CD4-positive, CD25-positive, alpha-beta regulatory T cell (primary cell): Measurements from ENCODE around the gene WDR59. TPM values are rescaled to one million over a fixed set of nuclear protein-coding genes. Genes with fewer than 3 reads are reported as not detected.
"Not testable (repeated sequence)": the region's sequence is repeated elsewhere in the genome, so short reads cannot be mapped to it uniquely, and the experiment has no call there.

Source experiments
- ATAC-seq, 2 donors: fragments of 150-1000 bp; cut with Tn5 transposase; one replicate each; pipeline ENCODE4 v1.10.0; 2021; ENCODE audit warnings: low read depth in 2 of 2, moderate number of reproducible peaks in 2 of 2, moderate library complexity in 1 of 2
- DNase-seq, 3 donors: peaks; one replicate each; pipeline versions ENCODE4 v3.0.0 to v3.0.0-alpha.2; 2012 to 2022; ENCODE audit warnings: mixed read lengths in 1 of 3
- H3K27ac ChIP-seq: one replicate; pipeline ENCODE4 v1.7.0; 2013; ENCODE audit warnings: mild to moderate bottlenecking, low read length; ENCODE audit not compliant: insufficient read depth, poor library complexity, severe bottlenecking
- H3K27me3 ChIP-seq: one replicate; pipeline ENCODE4 v1.7.0; 2013; ENCODE audit warnings: low read length; ENCODE audit not compliant: control insufficient read depth, insufficient read depth
- H3K36me3 ChIP-seq: one replicate; pipeline ENCODE4 v1.7.0; 2013; ENCODE audit warnings: mild to moderate bottlenecking, low read length, moderate library complexity; ENCODE audit not compliant: control insufficient read depth, insufficient read depth
- H3K4me1 ChIP-seq: 2 replicates; pipeline ENCODE4 v1.7.0; 2013; ENCODE audit warnings: mild to moderate bottlenecking, low read length; ENCODE audit not compliant: insufficient read depth, control insufficient read depth, poor library complexity, severe bottlenecking
- H3K4me3 ChIP-seq: one replicate; pipeline ENCODE4 v1.7.0; 2013; ENCODE audit warnings: low read depth, mild to moderate bottlenecking, low read length, moderate library complexity
- H3K9me3 ChIP-seq, 2 experiments: 1 replicate in 1 of 2; 2 replicates in 1 of 2; pipeline ENCODE4 v1.7.0; 2013; ENCODE audit warnings: low read length in 2 of 2, mild to moderate bottlenecking in 1 of 2, moderate library complexity in 1 of 2; ENCODE audit not compliant: control insufficient read depth in 2 of 2
- H3K27ac Mint-ChIP-seq, 3 donors: one replicate each; pipeline ENCODE4 v1.8.0; 2020 to 2022; ENCODE audit warnings: mild to moderate bottlenecking in 3 of 3, mixed read lengths in 3 of 3, moderate library complexity in 2 of 3
- H3K27me3 Mint-ChIP-seq: one replicate; pipeline ENCODE4 v1.8.0; 2022; ENCODE audit warnings: mild to moderate bottlenecking, mixed read lengths
- H3K36me3 Mint-ChIP-seq: one replicate; pipeline ENCODE4 v1.8.0; 2020; ENCODE audit warnings: mixed read lengths
- H3K4me1 Mint-ChIP-seq, 4 donors: one replicate each; pipeline ENCODE4 v1.8.0; 2020 to 2022; ENCODE audit warnings: mixed read lengths in 4 of 4, mild to moderate bottlenecking in 1 of 4
- H3K4me3 Mint-ChIP-seq, 4 donors: one replicate each; pipeline ENCODE4 v1.8.0; 2020 to 2022; ENCODE audit warnings: mild to moderate bottlenecking in 4 of 4, mixed read lengths in 4 of 4, moderate library complexity in 3 of 4
- H3K9me3 Mint-ChIP-seq, 7 donors: one replicate each; pipeline ENCODE4 v1.8.0; 2020 to 2022; ENCODE audit warnings: mixed read lengths in 7 of 7, mild to moderate bottlenecking in 3 of 7, moderate library complexity in 2 of 7
- polyA plus RNA-seq, 4 donors: library from polyadenylated mRNA; unstranded; fragments of 300-500 nt; fragmentation: Illumina TruSeq; gene quantifications; one replicate each; pipeline ENCODE4 v1.2.3, GENCODE V29; 2021
- total RNA-seq: library from RNA; stranded (reverse); gene quantifications from one replicate; pipeline ENCODE4 v1.2.3, GENCODE V29; 2022

The WDR59 gene
- total and polyA plus RNA-seq, 5 donors from 2014 or later: 11.4 to 89.2 (median 14.3) TPM

GRCh38 chr16:75017670-75018525 lies 33.0 kb upstream of the WDR59 start:
- Histone ChIP-seq H3K27ac (no peak overlapping the region), H3K9me3 (peaks cover 4 to 7% of the 10 kb centered on the region in 2 experiments), H3K36me3 (no peaks in the 10 kb centered on the region), H3K27me3 (no peaks in the 10 kb centered on the region), H3K4me3 (no peak overlapping the region), H3K4me1 (peaks cover 2% of the 10 kb centered on the region)
- H3K36me3 Mint-ChIP-seq: no peaks in the 10 kb centered on the region
- DNase-seq (no peak), ATAC-seq (no peak)
- H3K4me3 Mint-ChIP-seq: no peak overlapping the region
- H3K27ac Mint-ChIP-seq: peak overlapping the region in 2 of 3 donors; percentile 7 to 73
- H3K9me3 Mint-ChIP-seq: peaks cover 0 to 16% (median 1%) of the 10 kb centered on the region in 7 donors
- peaks cover 5 to 38% (median 10%) of the 10 kb centered on the region in 4 donors for H3K4me1 Mint-ChIP-seq
- H3K27me3 Mint-ChIP-seq: no peaks in the 10 kb centered on the region

DNA sequence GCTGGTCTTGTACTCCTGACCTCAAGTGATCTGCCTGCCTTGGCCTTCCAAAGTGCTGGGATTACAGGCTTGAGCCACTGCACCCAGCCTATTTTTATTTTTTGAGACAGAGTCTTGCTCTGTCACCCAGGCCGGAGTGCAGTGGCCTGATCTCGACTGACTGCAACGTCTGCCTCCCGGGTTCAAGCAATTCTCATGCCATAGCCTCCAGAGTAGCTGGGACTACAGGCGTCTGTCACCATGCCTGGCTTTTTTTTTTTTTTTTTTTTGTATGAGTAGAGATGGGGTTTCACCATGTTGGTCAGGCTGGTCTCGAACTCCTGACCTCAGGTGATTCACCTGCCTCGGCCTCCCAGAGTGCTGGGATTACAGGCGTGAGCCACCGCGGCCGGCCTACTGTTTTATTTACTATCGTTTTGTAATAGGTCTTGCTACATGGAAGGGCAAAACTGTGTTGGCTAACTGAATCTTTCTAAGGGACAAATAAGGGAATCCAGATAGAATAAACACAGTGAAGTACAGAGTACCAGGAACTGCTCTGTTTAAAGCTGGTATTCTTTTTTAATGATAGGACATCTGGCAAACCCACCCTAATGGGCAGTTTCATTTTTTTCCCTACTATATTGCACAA lies 31.6 kb upstream of the WDR59 start:
- H3K36me3 Mint-ChIP-seq, H3K27ac Mint-ChIP-seq: not testable (repeated sequence)

GRCh38 chr16:75014318-75014717 lies 29.4 kb upstream of the WDR59 start:
- Mint-ChIP-seq H3K4me1 (peaks cover 12 to 57% (median 21%) of the 10 kb centered on the region in 4 donors), H3K4me3 (peak overlapping the region in 1 of 4 donors; percentile 30)
- peaks cover 16% of the 10 kb centered on the region for H3K4me1 ChIP-seq

More for the DNA sequence above, 31.6 kb upstream of the WDR59 start:
- not testable (repeated sequence) for H3K36me3 ChIP-seq, DNase-seq, H3K27me3 Mint-ChIP-seq, H3K9me3 Mint-ChIP-seq, H3K27ac ChIP-seq, H3K4me3 ChIP-seq, ATAC-seq, H3K27me3 ChIP-seq, H3K4me3 Mint-ChIP-seq, H3K9me3 ChIP-seq
- H3K4me1 Mint-ChIP-seq: peaks cover 12 to 51% (median 20%) of the 10 kb centered on the region in 4 donors
- H3K4me1 ChIP-seq: peaks cover 14% of the 10 kb centered on the region

GRCh38 chr16:75013123-75013522 lies 28.2 kb upstream of the WDR59 start:
- Histone ChIP-seq H3K4me3 (peak overlapping the region; percentile 74), H3K27ac (peak overlapping the region; percentile 74), H3K4me1 (peaks cover 16% of the 10 kb centered on the region)
- not testable (repeated sequence) for ATAC-seq, H3K36me3 Mint-ChIP-seq, H3K27me3 ChIP-seq, H3K27me3 Mint-ChIP-seq, DNase-seq, H3K36me3 ChIP-seq, H3K9me3 ChIP-seq, H3K9me3 Mint-ChIP-seq
- Mint-ChIP-seq H3K4me3 (peak overlapping the region in 3 of 4 donors; percentile 82 to 86 (median 83)), H3K27ac (peak overlapping the region; percentile 71 to 89 (median 87)), H3K4me1 (peaks cover 15 to 55% (median 19%) of the 10 kb centered on the region in 4 donors)

More at GRCh38 chr16:75014318-75014717, 29.4 kb upstream of the WDR59 start:
- Histone ChIP-seq H3K4me3 (no peak overlapping the region), H3K9me3 (no peaks in the 10 kb centered on the region), H3K27ac (no peak overlapping the region), H3K36me3 (no peaks in the 10 kb centered on the region), H3K27me3 (no peaks in the 10 kb centered on the region)
- H3K36me3 Mint-ChIP-seq: no peaks in the 10 kb centered on the region
- no peak for DNase-seq
- H3K9me3 Mint-ChIP-seq: no peaks in the 10 kb centered on the region
- no peaks in the 10 kb centered on the region for H3K27me3 Mint-ChIP-seq
- peak overlapping the region in 1 of 3 donors; percentile 90 for H3K27ac Mint-ChIP-seq
- ATAC-seq: no peak

- H3K27me3 Mint-ChIP-seq: no peaks in the 10 kb centered on the region
- peak overlapping the region; percentile 74 for H3K27ac ChIP-seq
- no peaks in the 10 kb centered on the region for H3K9me3 ChIP-seq
- peak in 1 of 3 donors; percentile 10 for DNase-seq
- ATAC-seq: peak in 1 of 2 donors; percentile 47
- H3K27ac Mint-ChIP-seq: peak overlapping the region; percentile 87 to 94 (median 89)
- no peaks in the 10 kb centered on the region for H3K36me3 Mint-ChIP-seq
- H3K4me1 Mint-ChIP-seq: peaks cover 11 to 51% (median 18%) of the 10 kb centered on the region in 4 donors
- H3K4me1 ChIP-seq: peaks cover 16% of the 10 kb centered on the region
- H3K27me3 ChIP-seq: no peaks in the 10 kb centered on the region
- no peaks in the 10 kb centered on the region for H3K36me3 ChIP-seq
- no peaks in the 10 kb centered on the region for H3K9me3 Mint-ChIP-seq
- H3K4me3 ChIP-seq: peak overlapping the region; percentile 74
- H3K4me3 Mint-ChIP-seq: peak overlapping the region; percentile 52 to 86 (median 82)
Measured at GRCh38 chr16:75012380-75013081, 27.6 kb upstream of the WDR59 start.

- Histone ChIP-seq H3K27ac (peak overlapping the region; percentile 74), H3K27me3 (no peaks in the 10 kb centered on the region), H3K4me1 (peaks cover 16% of the 10 kb centered on the region), H3K9me3 (no peaks in the 10 kb centered on the region), H3K36me3 (no peaks in the 10 kb centered on the region), H3K4me3 (peak overlapping the region; percentile 74)
- Mint-ChIP-seq H3K36me3 (no peaks in the 10 kb centered on the region), H3K27me3 (no peaks in the 10 kb centered on the region), H3K27ac (peak overlapping the region; percentile 87 to 94 (median 89)), H3K4me3 (peak overlapping the region; percentile 52 to 86 (median 82)), H3K9me3 (no peaks in the 10 kb centered on the region), H3K4me1 (peaks cover 9 to 47% (median 16%) of the 10 kb centered on the region in 4 donors)
- DNase-seq (peak in 2 of 3 donors; percentile 22 to 26), ATAC-seq (peak; percentile 66 to 73)
Measured at GRCh38 chr16:75011634-75012307, 26.8 kb upstream of the WDR59 start.

GRCh38 chr16:75010427-75010826 lies 25.5 kb upstream of the WDR59 start:
- no peak overlapping the region for H3K27ac ChIP-seq
- Mint-ChIP-seq H3K4me3 (no peak overlapping the region), H3K27me3 (no peaks in the 10 kb centered on the region), H3K36me3 (no peaks in the 10 kb centered on the region), H3K27ac (peak overlapping the region in 1 of 3 donors; percentile 56), H3K4me1 (peaks cover 9 to 44% (median 16%) of the 10 kb centered on the region in 4 donors), H3K9me3 (no peaks in the 10 kb centered on the region)
- ATAC-seq (no peak), DNase-seq (no peak)
- H3K27me3 ChIP-seq: no peaks in the 10 kb centered on the region
- no peaks in the 10 kb centered on the region for H3K9me3 ChIP-seq
- no peaks in the 10 kb centered on the region for H3K36me3 ChIP-seq
- peaks cover 16% of the 10 kb centered on the region for H3K4me1 ChIP-seq
- no peak overlapping the region for H3K4me3 ChIP-seq
